Skeletal muscle satellite cell (primary cell): Measurements from ENCODE around the gene SLC36A3.

Source experiments
- H3K27me3 ChIP-seq: 2 replicates; pipeline ENCODE4 v1.7.0; 2013; ENCODE audit warnings: low read length; ENCODE audit not compliant: control insufficient read depth, insufficient read depth
- H3K36me3 ChIP-seq: 2 replicates; pipeline ENCODE4 v1.7.0; 2013; ENCODE audit warnings: mild to moderate bottlenecking, control low read depth, low read length; ENCODE audit not compliant: insufficient read depth
- H3K4me1 ChIP-seq: 2 replicates; pipeline ENCODE4 v1.7.0; 2013; ENCODE audit warnings: low read length; ENCODE audit not compliant: control insufficient read depth, insufficient read depth
- H3K4me2 ChIP-seq: 2 replicates; pipeline ENCODE4 v1.7.0; 2013; ENCODE audit warnings: mild to moderate bottlenecking, low read length
- H3K4me3 ChIP-seq: 2 replicates; pipeline ENCODE4 v1.7.0; 2013; ENCODE audit warnings: low read length
- H3K9ac ChIP-seq: 2 replicates; pipeline ENCODE4 v1.7.0; 2013; ENCODE audit warnings: mild to moderate bottlenecking, low read depth, low read length, moderate library complexity
- H3K9me3 ChIP-seq: replicated peaks from 2 replicates; pipeline ENCODE4 v1.7.0; 2013; ENCODE audit warnings: mild to moderate bottlenecking, control low read depth, low read length

SLC36A3 gene

GRCh38 chr5:151234476-151235238 lies 68.9 kb downstream of the SLC36A3 start:
- H3K4me1 ChIP-seq = no peaks in the 10 kb centered on the region
- no peaks in the 10 kb centered on the region for H3K36me3 ChIP-seq
- no peak overlapping the region for H3K9ac ChIP-seq
- H3K27me3 ChIP-seq = peaks cover 60% of the 10 kb centered on the region
- H3K4me3 ChIP-seq = no peak overlapping the region
- no peaks in the 10 kb centered on the region for H3K9me3 ChIP-seq
- no peak overlapping the region for H3K4me2 ChIP-seq

- H3K4me1 ChIP-seq = no peaks in the 10 kb centered on the region
- H3K4me2 ChIP-seq = no peak overlapping the region
- no peak overlapping the region for H3K4me3 ChIP-seq
- H3K36me3 ChIP-seq = no peaks in the 10 kb centered on the region
- no peak overlapping the region for H3K9ac ChIP-seq
- H3K9me3 ChIP-seq = no peaks in the 10 kb centered on the region
- H3K27me3 ChIP-seq = peaks cover 62% of the 10 kb centered on the region
Measured at GRCh38 chr5:151233616-151234085, 69.9 kb downstream of the SLC36A3 start.

GRCh38 chr5:151231359-151231758 lies 72.2 kb downstream of the SLC36A3 start:
- Histone ChIP-seq H3K9ac (no peak overlapping the region), H3K4me2 (no peak overlapping the region), H3K27me3 (peaks cover 53% of the 10 kb centered on the region), H3K9me3 (no peaks in the 10 kb centered on the region), H3K4me3 (no peak overlapping the region), H3K4me1 (no peaks in the 10 kb centered on the region), H3K36me3 (no peaks in the 10 kb centered on the region)

- no peak overlapping the region for H3K4me3 ChIP-seq
- no peaks in the 10 kb centered on the region for H3K4me1 ChIP-seq
- H3K9ac ChIP-seq = no peak overlapping the region
- H3K4me2 ChIP-seq = no peak overlapping the region
- no peaks in the 10 kb centered on the region for H3K36me3 ChIP-seq
- H3K27me3 ChIP-seq = peaks cover 53% of the 10 kb centered on the region
- no peaks in the 10 kb centered on the region for H3K9me3 ChIP-seq
Measured at GRCh38 chr5:151230048-151230680, 73.4 kb downstream of the SLC36A3 start.

- Histone ChIP-seq H3K27me3 (peaks cover 47% of the 10 kb centered on the region), H3K36me3 (no peaks in the 10 kb centered on the region), H3K4me1 (no peaks in the 10 kb centered on the region), H3K9me3 (no peaks in the 10 kb centered on the region), H3K4me2 (no peak overlapping the region), H3K4me3 (no peak overlapping the region), H3K9ac (no peak overlapping the region)
Measured at GRCh38 chr5:151228986-151229385, 74.6 kb downstream of the SLC36A3 start.

GRCh38 chr5:151227918-151228447 lies 75.6 kb downstream of the SLC36A3 start:
- Histone ChIP-seq H3K9ac (no peak overlapping the region), H3K27me3 (peaks cover 40% of the 10 kb centered on the region), H3K4me1 (peaks cover 3% of the 10 kb centered on the region), H3K4me2 (no peak overlapping the region), H3K4me3 (no peak overlapping the region), H3K36me3 (no peaks in the 10 kb centered on the region), H3K9me3 (no peaks in the 10 kb centered on the region)
